K562 (cell line): Measurements from ENCODE around the gene HSF2BP. TPM values are rescaled to one million over a fixed set of nuclear protein-coding genes. Genes with fewer than 3 reads are reported as not detected.

Source experiments
- CREB5 ChIP-seq: fragments of 250-450 bp; sonication (Bioruptor Pico); IDR thresholded peaks from 2 replicates; pipeline ENCODE4 v1.5.0; 2020; ENCODE audit warnings: mild to moderate bottlenecking
- ELK3 ChIP-seq: fragments of 450-650 bp; formaldehyde crosslinking; IDR thresholded peaks from 2 replicates; pipeline ENCODE4 v1.4.0; 2020; ENCODE audit warnings: mild to moderate bottlenecking
- FOXJ2 ChIP-seq: fragments of 200-800 bp; sonication (Bioruptor generic); IDR thresholded peaks from 2 replicates; pipeline ENCODE4 v1.6.1; 2016; ENCODE audit warnings: missing genetic modification characterization, missing compliant biosample characterization
- HBP1 ChIP-seq: fragments of 450-650 bp; formaldehyde crosslinking; IDR thresholded peaks from 2 replicates; pipeline ENCODE4 v1.4.0; 2022; ENCODE audit warnings: missing genetic modification characterization
- HNRNPLL ChIP-seq: fragments of 200-400 bp; formaldehyde crosslinking; IDR thresholded peaks from 2 replicates; pipeline ENCODE4 v1.6.1; 2017; ENCODE audit warnings: low read length, low read depth, mild to moderate bottlenecking; ENCODE audit not compliant: poor library complexity, severe bottlenecking
- MAX ChIP-seq: sonication (generic); formaldehyde crosslinking; IDR thresholded peaks from 2 replicates; pipeline ENCODE4 v1.9.0; 2022; ENCODE audit warnings: mild to moderate bottlenecking, missing genetic modification reagents
- NUFIP1 ChIP-seq: fragments of 450-650 bp; IDR thresholded peaks from 2 replicates; pipeline ENCODE4 v1.6.1; 2018; ENCODE audit not compliant: partially characterized antibody
- PRMT5 ChIP-seq: sonication (generic); formaldehyde crosslinking; IDR thresholded peaks from 2 replicates; pipeline ENCODE4 v1.5.0; 2020; ENCODE audit warnings: missing genetic modification reagents
- RAD51 ChIP-seq: fragments of 450-650 bp; IDR thresholded peaks from 2 replicates; pipeline ENCODE4 v1.7.1; 2016; ENCODE audit warnings: low read depth, mild to moderate bottlenecking, borderline replicate concordance
- RBM34 ChIP-seq: fragments of 200-400 bp; formaldehyde crosslinking; IDR thresholded peaks from 2 replicates; pipeline ENCODE4 v1.6.1; 2018; ENCODE audit warnings: low read length, borderline replicate concordance; ENCODE audit not compliant: insufficient read depth
- SMAD4 ChIP-seq: fragments of 250-450 bp; sonication (Bioruptor Pico); conservative IDR thresholded peaks from 2 replicates; pipeline ENCODE4 v1.8.0; 2021; ENCODE audit warnings: inconsistent platforms, mild to moderate bottlenecking, moderate library complexity
- ZFPM2 ChIP-seq: fragments of 250-450 bp; sonication (Bioruptor Pico); IDR thresholded peaks from 2 replicates; pipeline ENCODE4 v1.5.1; 2022; ENCODE audit warnings: mild to moderate bottlenecking
- ZNF121 ChIP-seq: sonication (generic); formaldehyde crosslinking; conservative IDR thresholded peaks from 2 replicates; pipeline ENCODE4 v1.8.0; 2022; ENCODE audit warnings: missing genetic modification reagents
- ZNF561 ChIP-seq: fragments of 450-650 bp; formaldehyde crosslinking; conservative IDR thresholded peaks from 2 replicates; pipeline ENCODE4 v1.4.0; 2020; ENCODE audit warnings: mild to moderate bottlenecking, moderate library complexity
- ZNF655 ChIP-seq: fragments of 250-450 bp; sonication (Bioruptor Pico); IDR thresholded peaks from 2 replicates; pipeline ENCODE4 v1.5.0; 2021
- polyA plus RNA-seq, 8 experiments: library from polyadenylated mRNA; depleted of rRNA in 4 of 8; stranded (reverse) in 5 of 8; unstranded in 3 of 8; fragments of >200 nt; fragmentation: Nextera tagmentation in 2 of 8; fragmentation: Illumina TruSeq in 1 of 8; extraction: Ambion mirVana in 2 of 8; extraction: Trizol in 1 of 8; gene quantifications; 2 replicates each; pipeline versions ENCODE4 v1.2.1 to v1.2.3, GENCODE V29; 2011 to 2014; ENCODE audit warnings: inconsistent platforms in 1 of 8, missing spikeins in 1 of 8
- total RNA-seq, 7 experiments: library from RNA; depleted of rRNA in 6 of 7; stranded (reverse); fragments of >200 nt in 6 of 7; fragmentation: Illumina TruSeq in 2 of 7; extraction: Trizol in 2 of 7; gene quantifications; 2 replicates each; pipeline versions ENCODE4 v1.2.1 to v1.2.3, GENCODE V29; 2011 to 2021; ENCODE audit warnings: low replicate concordance in 1 of 7

The HSF2BP gene
- total and polyA plus RNA-seq, 9 of the 15 experiments (the other 6 are each of a cell fraction or from before 2014, with no cell fraction given), result 0.04 to 0.57 (median 0.20) TPM; not detected in 2

- TF ChIP-seq ELK3 (CRISPR knock-in tag) (no peak), ZFPM2 (no peak), ZNF655 (CRISPR knock-in tag) (no peak), RBM34 (no peak), HNRNPLL (no peak), PRMT5 (CRISPR knock-in tag) (no peak), ZNF561 (CRISPR knock-in tag) (no peak), HBP1 (CRISPR knock-in tag) (no peak), FOXJ2 (tag) (no peak), CREB5 (CRISPR knock-in tag) (no peak), RAD51 (no peak), SMAD4 (no peak), MAX (CRISPR knock-in tag) (no peak), ZNF121 (CRISPR knock-in tag) (no peak), NUFIP1 (no peak)
Observed at GRCh38 chr21:43626390-43626789, 32.9 kb downstream of the HSF2BP start (continued).
